Measurements from ENCODE around the gene SULT4A1. TPM values are rescaled to one million over a fixed set of nuclear protein-coding genes. Genes with fewer than 3 reads are reported as not detected.

The SULT4A1 gene
- total and polyA plus RNA-seq, 2 of the 8 experiments (the other 6 are each of a cell fraction or from before 2014, with no cell fraction given): 9.1 to 11.8 TPM

- TF ChIP-seq CHD7 (IDR thresholded peaks at IDR 0.05; ENCODE audit: insufficient replicate concordance, low read length) (no peak), RAD21 (IDR thresholded peaks at IDR 0.05 in 1 of 2, conservative IDR thresholded peaks at IDR 0.05 in 1 of 2; ENCODE audit: low read depth in 2 of 2, low read length in 2 of 2) (no peak), HDAC2 (IDR thresholded peaks at IDR 0.05; ENCODE audit: borderline replicate concordance in 1 of 2, low read depth in 2 of 2, low read length in 2 of 2) (no peak), POLR2A (IDR thresholded peaks at IDR 0.05; ENCODE audit: control extremely low read depth in 1 of 2, low read depth in 2 of 2, low read length in 2 of 2) (no peak), PHF8 (conservative IDR thresholded peaks at IDR 0.05; ENCODE audit: low read depth, low read length) (no peak)
Measured at GRCh38 chr22:43831561-43832392, 30.5 kb downstream of the SULT4A1 start (continued).
